HFFc6 (cell line): Measurements from ENCODE around the gene WDR45B. TPM values are rescaled to one million over a fixed set of nuclear protein-coding genes. Genes with fewer than 3 reads are reported as not detected.

ENCODE experiments used
- DNase-seq: peaks from one replicate; pipeline ENCODE4 v3.0.0-alpha.2; 2018
- H3K27ac Mint-ChIP-seq: 2 replicates; pipeline ENCODE4 v1.8.0; 2020; ENCODE audit warnings: mild to moderate bottlenecking, mixed read lengths
- H3K27me3 Mint-ChIP-seq: 2 replicates; pipeline ENCODE4 v1.8.0; 2021; ENCODE audit warnings: mild to moderate bottlenecking, moderate library complexity, mixed read lengths; ENCODE audit not compliant: insufficient read depth
- H3K36me3 Mint-ChIP-seq: 2 replicates; pipeline ENCODE4 v1.8.0; 2021; ENCODE audit warnings: low read depth, mixed read lengths
- H3K4me1 Mint-ChIP-seq: 2 replicates; pipeline ENCODE4 v1.8.0; 2020; ENCODE audit warnings: low read depth, mixed read lengths
- H3K4me3 Mint-ChIP-seq: 2 replicates; pipeline ENCODE4 v1.8.0; 2020; ENCODE audit warnings: mild to moderate bottlenecking, moderate library complexity, mixed read lengths
- H3K9me3 Mint-ChIP-seq: 2 replicates; pipeline ENCODE4 v1.8.0; 2020; ENCODE audit warnings: mild to moderate bottlenecking, mixed read lengths
- CTCF ChIP-seq: fragments of 200-600 bp; sonication (generic); IDR thresholded peaks from 2 replicates; pipeline ENCODE4 v1.5.0; 2021; ENCODE audit warnings: antibody characterized with exemption, mild to moderate bottlenecking
- total RNA-seq, 6 experiments: library from RNA; stranded (reverse); fragmentation: NEBNext Ultra II Directional; extraction: Animal tissue kit (Norgen Biotek cat#: 25700); gene quantifications; 2 replicates in 1 of 6; 3 replicates in 5 of 6; pipeline ENCODE4 v1.2.3, GENCODE V29; 2021

WDR45B gene
- total RNA-seq, 6 experiments from 2014 or later = 60.6 to 73.5 (median 66.3) TPM

GRCh38 chr17:82596837-82597672, 51.2 kb downstream of the WDR45B start:
- H3K36me3 Mint-ChIP-seq = peaks cover 15% of the 10 kb centered on the region
- H3K4me3 Mint-ChIP-seq = no peak overlapping the region
- no peak overlapping the region for H3K27ac Mint-ChIP-seq
- peaks cover 2% of the 10 kb centered on the region; the same call in 1 of the 2 replicates for H3K27me3 Mint-ChIP-seq
- DNase-seq = no peak
- no peaks in the 10 kb centered on the region for H3K9me3 Mint-ChIP-seq
- no peak for TF ChIP-seq CTCF
- peaks cover 22% of the 10 kb centered on the region for H3K4me1 Mint-ChIP-seq

GRCh38 chr17:82596296-82596695, 51.9 kb downstream of the WDR45B start:
- Mint-ChIP-seq H3K27me3 (no peaks in the 10 kb centered on the region; the same call in none of the 2 replicates), H3K4me1 (peaks cover 22% of the 10 kb centered on the region), H3K9me3 (no peaks in the 10 kb centered on the region), H3K36me3 (peaks cover 12% of the 10 kb centered on the region), H3K27ac (no peak overlapping the region), H3K4me3 (no peak overlapping the region)
- no peak for TF ChIP-seq CTCF
- DNase-seq = no peak

- no peak for TF ChIP-seq CTCF
- no peak for DNase-seq
- H3K4me3 Mint-ChIP-seq = no peak overlapping the region
- H3K36me3 Mint-ChIP-seq = peaks cover 8% of the 10 kb centered on the region
- no peak overlapping the region for H3K27ac Mint-ChIP-seq
- no peaks in the 10 kb centered on the region; the same call in none of the 2 replicates for H3K27me3 Mint-ChIP-seq
- no peaks in the 10 kb centered on the region for H3K9me3 Mint-ChIP-seq
- peaks cover 22% of the 10 kb centered on the region for H3K4me1 Mint-ChIP-seq
These were observed 52.4 kb downstream of the WDR45B start for GRCh38 chr17:82595893-82596292.

- Mint-ChIP-seq H3K4me3 (peak overlapping the region; percentile 67), H3K27ac (no peak overlapping the region; the same call in 1 of the 2 replicates), H3K9me3 (no peaks in the 10 kb centered on the region), H3K4me1 (peaks cover 22% of the 10 kb centered on the region), H3K36me3 (peaks cover 6% of the 10 kb centered on the region), H3K27me3 (no peaks in the 10 kb centered on the region; the same call in none of the 2 replicates)
- no peak for DNase-seq
- no peak for TF ChIP-seq CTCF
These were observed 53.7 kb downstream of the WDR45B start for GRCh38 chr17:82594571-82594970.

- Mint-ChIP-seq H3K9me3 (no peaks in the 10 kb centered on the region), H3K27ac (peak overlapping the region; percentile 74), H3K4me3 (peak overlapping the region; percentile 85), H3K4me1 (peaks cover 22% of the 10 kb centered on the region), H3K27me3 (no peaks in the 10 kb centered on the region; the same call in none of the 2 replicates), H3K36me3 (peaks cover 6% of the 10 kb centered on the region)
- TF ChIP-seq CTCF = no peak
- DNase-seq = no peak
These were observed 54.6 kb downstream of the WDR45B start for GRCh38 chr17:82593590-82594087.
